ENCODE measurements around the gene ERAL1. TPM values are rescaled to one million over a fixed set of nuclear protein-coding genes. Genes with fewer than 3 reads are reported as not detected.

The ERAL1 gene
- total RNA-seq, 4 donors from 2014 or later = 28.1 to 74.4 (median 47.3) TPM

DNA sequence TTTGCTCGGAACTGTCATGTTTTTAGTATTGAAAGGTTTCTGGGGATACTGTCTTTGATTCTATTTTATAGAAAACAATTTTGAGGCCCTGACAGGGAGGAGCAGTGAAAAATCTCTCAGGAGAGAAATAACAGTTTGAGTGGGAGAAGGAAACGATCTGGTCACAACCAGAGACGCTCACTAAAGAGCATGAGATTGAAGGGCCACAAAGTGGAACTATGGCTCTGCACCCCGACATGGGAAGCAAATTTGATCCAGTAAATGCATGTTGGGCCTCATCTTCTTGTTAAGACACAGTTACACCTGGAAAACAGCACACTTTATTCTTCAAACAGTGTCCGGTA lies 492 bp downstream of the ERAL1 start:
- in situ Hi-C loops (cut with MboI; ENCODE audit: low pct_ligation_motif_present in 1 of 4, low pct_unique_long_range_greater_than_20kb in 1 of 4, low sequenced_read_pairs in 3 of 4) (no loop called here), intact Hi-C loops (cut with DNase I; ENCODE audit: low total_unique reads) (no loop called here)
- Histone ChIP-seq H3K27ac (peak overlapping the region; percentile 76 to 85 (median 81)), H3K9me3 (no peaks in the 10 kb centered on the region), H3K27me3 (no peaks in the 10 kb centered on the region), H3K4me3 (peak overlapping the region; percentile 54 to 81 (median 65)), H3K36me3 (peaks cover 0 to 14% (median 6%) of the 10 kb centered on the region in 4 donors), H3K4me1 (peaks cover 6 to 13% (median 11%) of the 10 kb centered on the region in 4 donors)
- no peak for TF ChIP-seq POLR2A (IDR thresholded peaks at IDR 0.05)
- no peak for TF ChIP-seq POLR2AphosphoS5 (IDR thresholded peaks at IDR 0.05)
- TF ChIP-seq EP300 (IDR thresholded peaks at IDR 0.05; ENCODE audit: low read depth) = no peak
- TF ChIP-seq CTCF (IDR thresholded peaks at IDR 0.05) = no peak
- 13 to 14% methylated on average over 4 to 5 of the region's 5 CpGs for WGBS, 2 donors (ENCODE audit: low coverage in 1 of 2)
- DNase-seq = no peak

DNA sequence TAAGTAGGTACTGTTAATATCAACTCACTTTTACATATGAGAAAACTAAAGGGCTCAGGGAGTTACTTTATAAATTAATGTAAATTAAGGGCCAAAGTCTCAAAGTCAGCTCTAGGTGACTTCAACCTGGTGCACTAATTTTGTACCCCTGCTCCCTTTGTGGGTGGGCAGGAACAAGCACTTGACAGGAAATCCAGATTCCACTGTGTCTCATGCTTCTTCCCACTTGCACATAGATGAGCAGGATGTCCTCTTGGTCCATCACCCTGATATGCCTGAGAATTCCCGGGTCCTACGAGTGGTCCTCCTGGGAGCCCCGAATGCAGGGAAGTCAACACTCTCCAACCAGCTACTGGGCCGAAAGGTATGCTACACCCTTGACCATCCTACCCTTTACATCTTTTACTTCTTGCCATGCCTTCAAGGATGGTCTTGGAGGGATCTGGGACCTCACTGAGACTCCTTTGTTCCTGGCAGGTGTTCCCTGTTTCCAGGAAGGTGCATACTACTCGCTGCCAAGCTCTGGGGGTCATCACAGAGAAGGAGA lies 1.3 kb downstream of the ERAL1 start:
- Histone ChIP-seq H3K27me3 (no peaks in the 10 kb centered on the region), H3K9me3 (no peaks in the 10 kb centered on the region), H3K27ac (no peak overlapping the region), H3K4me3 (no peak overlapping the region), H3K4me1 (peaks cover 6 to 13% (median 11%) of the 10 kb centered on the region in 4 donors), H3K36me3 (peaks cover 0 to 19% (median 9%) of the 10 kb centered on the region in 4 donors)
- intact Hi-C loops (cut with DNase I; ENCODE audit: low total_unique reads) = no loop called here
- in situ Hi-C loops (cut with MboI; ENCODE audit: low pct_ligation_motif_present in 1 of 4, low pct_unique_long_range_greater_than_20kb in 1 of 4, low sequenced_read_pairs in 3 of 4) = no loop called here
- DNase-seq = no peak
- WGBS, 2 donors (ENCODE audit: low coverage in 1 of 2) = 79 to 90% methylated on average over 2 to 5 of the region's 5 CpGs
- TF ChIP-seq CTCF (IDR thresholded peaks at IDR 0.05) (no peak), EP300 (IDR thresholded peaks at IDR 0.05; ENCODE audit: low read depth) (no peak), POLR2AphosphoS5 (IDR thresholded peaks at IDR 0.05) (no peak), POLR2A (IDR thresholded peaks at IDR 0.05) (no peak)

DNA sequence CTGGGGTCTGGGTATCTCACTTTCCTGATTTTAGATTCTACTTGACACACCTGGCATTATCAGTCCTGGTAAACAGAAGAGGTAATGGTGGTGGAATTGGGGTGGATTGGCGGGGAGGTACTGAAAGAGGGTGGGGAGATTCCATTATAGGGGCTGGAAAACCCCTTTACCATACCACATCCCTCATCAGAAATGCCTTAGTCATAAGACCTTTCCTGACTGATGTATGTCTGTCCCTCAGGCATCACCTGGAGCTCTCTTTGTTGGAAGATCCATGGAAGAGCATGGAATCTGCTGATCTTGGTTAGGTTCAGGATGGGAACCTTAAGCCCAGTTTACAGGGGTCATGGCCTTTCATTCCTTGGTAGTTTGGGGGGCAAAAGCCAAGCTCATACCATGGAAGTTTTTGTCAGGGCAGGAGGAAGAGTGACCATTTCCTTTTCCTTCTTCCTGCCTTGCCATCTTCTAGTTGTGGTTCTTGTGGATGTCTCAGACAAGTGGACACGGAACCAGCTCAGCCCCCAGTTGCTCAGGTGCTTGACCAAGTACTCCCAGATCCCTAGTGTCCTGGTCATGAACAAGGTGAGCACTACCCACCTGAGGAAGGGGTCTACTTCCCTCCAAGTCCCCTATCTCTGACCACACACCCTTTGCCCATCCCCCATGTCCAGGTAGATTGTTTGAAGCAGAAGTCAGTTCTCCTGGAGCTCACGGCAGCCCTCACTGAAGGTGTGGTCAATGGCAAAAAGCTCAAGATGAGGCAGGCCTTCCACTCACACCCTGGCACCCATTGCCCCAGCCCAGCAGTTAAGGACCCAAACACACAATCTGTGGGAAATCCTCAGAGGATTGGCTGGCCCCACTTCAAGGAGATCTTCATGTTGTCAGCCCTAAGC lies 3.3 kb downstream of the ERAL1 start:
- in situ Hi-C loops (cut with MboI; ENCODE audit: low pct_ligation_motif_present in 1 of 4, low pct_unique_long_range_greater_than_20kb in 1 of 4, low sequenced_read_pairs in 3 of 4) = no loop called here
- Histone ChIP-seq H3K27ac (no peak overlapping the region), H3K27me3 (no peaks in the 10 kb centered on the region), H3K36me3 (peaks cover 0 to 19% (median 9%) of the 10 kb centered on the region in 4 donors), H3K9me3 (no peaks in the 10 kb centered on the region), H3K4me1 (peaks cover 6 to 17% (median 13%) of the 10 kb centered on the region in 4 donors), H3K4me3 (no peak overlapping the region)
- no peak for DNase-seq
- 83 to 91% methylated on average over 1 to 3 of the region's 3 CpGs for WGBS, 2 donors (ENCODE audit: low coverage in 1 of 2)
- TF ChIP-seq EP300 (IDR thresholded peaks at IDR 0.05; ENCODE audit: low read depth) = no peak
- TF ChIP-seq POLR2AphosphoS5 (IDR thresholded peaks at IDR 0.05) = no peak
- no peak for TF ChIP-seq CTCF (IDR thresholded peaks at IDR 0.05)
- TF ChIP-seq POLR2A (IDR thresholded peaks at IDR 0.05) = no peak
- intact Hi-C loops (cut with DNase I; ENCODE audit: low total_unique reads) = no loop called here

DNA sequence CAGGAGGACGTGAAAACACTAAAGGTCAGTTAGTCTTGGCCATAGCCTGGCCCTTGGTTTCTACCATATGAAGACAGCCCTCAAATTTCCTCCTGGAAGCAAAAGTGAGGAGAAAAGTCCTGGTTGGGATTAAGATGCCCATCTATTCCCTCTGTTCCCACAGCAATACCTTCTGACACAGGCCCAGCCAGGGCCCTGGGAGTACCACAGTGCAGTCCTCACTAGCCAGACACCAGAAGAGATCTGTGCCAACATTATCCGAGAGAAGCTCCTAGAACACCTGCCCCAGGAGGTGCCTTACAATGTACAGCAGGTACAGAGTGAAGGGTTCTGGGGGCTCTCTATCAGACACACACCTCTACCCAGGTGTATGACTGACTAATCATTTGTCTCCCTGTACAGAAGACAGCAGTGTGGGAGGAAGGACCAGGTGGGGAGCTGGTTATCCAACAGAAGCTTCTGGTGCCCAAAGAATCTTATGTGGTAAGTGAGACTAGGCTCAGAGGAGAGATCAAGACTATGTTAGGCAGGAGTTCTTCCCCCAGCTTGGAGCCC lies 4.1 kb downstream of the ERAL1 start:
- no peaks in the 10 kb centered on the region for H3K27me3 ChIP-seq
- in situ Hi-C loops (cut with MboI; ENCODE audit: low pct_ligation_motif_present in 1 of 4, low pct_unique_long_range_greater_than_20kb in 1 of 4, low sequenced_read_pairs in 3 of 4) = no loop called here
- no peak overlapping the region for H3K27ac ChIP-seq
- no peak overlapping the region for H3K4me3 ChIP-seq
- peaks cover 6 to 17% (median 13%) of the 10 kb centered on the region in 4 donors for H3K4me1 ChIP-seq
- 17 to 69% methylated on average over 1 to 2 of the region's 2 CpGs for WGBS, 2 donors (ENCODE audit: low coverage in 1 of 2)
- no peak for DNase-seq
- TF ChIP-seq POLR2AphosphoS5 (IDR thresholded peaks at IDR 0.05) (no peak), CTCF (IDR thresholded peaks at IDR 0.05) (no peak), EP300 (IDR thresholded peaks at IDR 0.05; ENCODE audit: low read depth) (no peak), POLR2A (IDR thresholded peaks at IDR 0.05) (no peak)
- intact Hi-C loops (cut with DNase I; ENCODE audit: low total_unique reads) = no loop called here
- peaks cover 0 to 19% (median 9%) of the 10 kb centered on the region in 4 donors for H3K36me3 ChIP-seq
- no peaks in the 10 kb centered on the region for H3K9me3 ChIP-seq

Data from transverse colon (tissue), 4 donors.